K562 (cell line): ENCODE data around the gene BAIAP2. TPM values are rescaled to one million over a fixed set of nuclear protein-coding genes. Genes with fewer than 3 reads are reported as not detected.

Source experiments
- ARID2 ChIP-seq: fragments of 450-650 bp; IDR thresholded peaks from 2 replicates; pipeline ENCODE4 v1.6.1; 2017; ENCODE audit warnings: antibody characterized with exemption, mild to moderate bottlenecking
- ATF1 ChIP-seq, 2 experiments: fragments of 450-650 bp in 1 of 2; IDR thresholded peaks; 2 replicates each; pipeline ENCODE4 v1.6.1; 2016; ENCODE audit warnings: missing compliant biosample characterization in 1 of 2, missing genetic modification characterization in 1 of 2
- CBX8 ChIP-seq: fragments of 200-600 bp; sonication (generic); IDR thresholded peaks from 2 replicates; pipeline ENCODE4 v1.6.1; 2012; ENCODE audit warnings: borderline replicate concordance, mixed run types, low read depth, mild to moderate bottlenecking, moderate library complexity, mixed read lengths, low read length, control low read depth, inconsistent platforms; ENCODE audit not compliant: poor library complexity, severe bottlenecking; ENCODE audit errors: extremely low read depth
- DIDO1 ChIP-seq: fragments of 450-650 bp; IDR thresholded peaks from 2 replicates; pipeline ENCODE4 v1.6.1; 2016; ENCODE audit warnings: low read depth, missing biosample characterization, missing genetic modification characterization
- ESRRB ChIP-seq: fragments of 250-450 bp; sonication (Bioruptor Pico); IDR thresholded peaks from 2 replicates; pipeline ENCODE4 v1.5.0; 2020; ENCODE audit warnings: mild to moderate bottlenecking, moderate library complexity, borderline replicate concordance
- ETS1 ChIP-seq: conservative IDR thresholded peaks from 2 replicates; pipeline ENCODE4 v1.6.1; 2011; ENCODE audit warnings: low read depth, mild to moderate bottlenecking, low read length; ENCODE audit not compliant: control insufficient read depth
- HOXB6 ChIP-seq: fragments of 250-450 bp; sonication (Bioruptor Pico); IDR thresholded peaks from 2 replicates; pipeline ENCODE4 v1.5.1; 2022; ENCODE audit warnings: mild to moderate bottlenecking, borderline replicate concordance
- NRF1 ChIP-seq, 2 experiments: fragments of 450-650 bp; IDR thresholded peaks in 1 of 2; conservative IDR thresholded peaks in 1 of 2; 2 replicates each; pipeline ENCODE4 v1.6.1; 2014; ENCODE audit warnings: mild to moderate bottlenecking in 2 of 2
- POLR2AphosphoS2 ChIP-seq: IDR thresholded peaks from 2 replicates; pipeline ENCODE4 v1.6.1; 2012; ENCODE audit warnings: low read length, improper control_type of control experiment
- RB1 ChIP-seq: fragments of 450-650 bp; IDR thresholded peaks from 2 replicates; pipeline ENCODE4 v1.6.1; 2017; ENCODE audit warnings: low read depth, mild to moderate bottlenecking
- SIN3A ChIP-seq, 2 experiments: fragments of 150-350 bp in 1 of 2; IDR thresholded peaks; 2 replicates each; pipeline ENCODE4 v1.6.1; 2011 to 2016; ENCODE audit warnings: borderline replicate concordance in 2 of 2, low read depth in 2 of 2, low read length in 2 of 2, mild to moderate bottlenecking in 2 of 2, moderate library complexity in 2 of 2; ENCODE audit not compliant: control insufficient read depth in 1 of 2
- SRF ChIP-seq, 2 experiments: fragments of 250-450, 450-650 bp in 1 of 2; sonication (Bioruptor Pico) in 1 of 2; sonication (generic) in 1 of 2; formaldehyde crosslinking; IDR thresholded peaks; 2 replicates each; pipeline versions ENCODE4 v1.5.0 to v1.5.1; 2020 to 2022; ENCODE audit warnings: mild to moderate bottlenecking in 1 of 2, missing genetic modification reagents in 1 of 2
- WHSC1 ChIP-seq: IDR thresholded peaks from one replicate; pipeline ENCODE4 v1.6.1; 2012; ENCODE audit warnings: low read length, control low read depth, inconsistent platforms
- ZHX1 ChIP-seq: fragments of 150-350 bp; conservative IDR thresholded peaks from 2 replicates; pipeline ENCODE4 v1.6.1; 2014; ENCODE audit warnings: low read length
- ZNF184 ChIP-seq: sonication (generic); formaldehyde crosslinking; IDR thresholded peaks from 2 replicates; pipeline ENCODE4 v1.5.0; 2020; ENCODE audit warnings: missing genetic modification reagents
- ZNF197 ChIP-seq: fragments of 200-800 bp; sonication (Bioruptor generic); IDR thresholded peaks from 2 replicates; pipeline ENCODE4 v1.6.1; 2016; ENCODE audit warnings: low read depth, missing genetic modification characterization, missing compliant biosample characterization
- ZNF75A ChIP-seq: fragments of 450-650 bp; formaldehyde crosslinking; IDR thresholded peaks from 2 replicates; pipeline ENCODE4 v1.4.0; 2020; ENCODE audit warnings: mild to moderate bottlenecking
- ZNF764 ChIP-seq: fragments of 250-450 bp; sonication (Bioruptor Pico); IDR thresholded peaks from 2 replicates; pipeline ENCODE4 v1.4.0; 2020; ENCODE audit warnings: low read depth, mild to moderate bottlenecking, moderate library complexity
- polyA plus RNA-seq, 8 experiments: library from polyadenylated mRNA; depleted of rRNA in 4 of 8; stranded (reverse) in 5 of 8; unstranded in 3 of 8; fragments of >200 nt; fragmentation: Nextera tagmentation in 2 of 8; fragmentation: Illumina TruSeq in 1 of 8; extraction: Ambion mirVana in 2 of 8; extraction: Trizol in 1 of 8; gene quantifications; 2 replicates each; pipeline versions ENCODE4 v1.2.1 to v1.2.3, GENCODE V29; 2011 to 2014; ENCODE audit warnings: inconsistent platforms in 1 of 8, missing spikeins in 1 of 8
- total RNA-seq, 7 experiments: library from RNA; depleted of rRNA in 6 of 7; stranded (reverse); fragments of >200 nt in 6 of 7; fragmentation: Illumina TruSeq in 2 of 7; extraction: Trizol in 2 of 7; gene quantifications; 2 replicates each; pipeline versions ENCODE4 v1.2.1 to v1.2.3, GENCODE V29; 2011 to 2021; ENCODE audit warnings: low replicate concordance in 1 of 7
- TF ChIP-seq, protein P1 (sequence below): IDR thresholded peaks from 2 replicates; pipeline ENCODE4 v1.6.1; 2011; ENCODE audit not compliant: insufficient read length; ENCODE audit errors: extremely low read depth
- TF ChIP-seq, protein P2 (sequence below): sonication (generic); formaldehyde crosslinking; IDR thresholded peaks from 2 replicates; pipeline ENCODE4 v1.8.0; 2022; ENCODE audit warnings: missing genetic modification reagents, mild to moderate bottlenecking, borderline replicate concordance

BAIAP2 gene
- total and polyA plus RNA-seq, 9 of the 15 experiments (the other 6 are each of a cell fraction or from before 2014, with no cell fraction given) = 2.3 to 51.6 (median 18.4) TPM

DNA sequence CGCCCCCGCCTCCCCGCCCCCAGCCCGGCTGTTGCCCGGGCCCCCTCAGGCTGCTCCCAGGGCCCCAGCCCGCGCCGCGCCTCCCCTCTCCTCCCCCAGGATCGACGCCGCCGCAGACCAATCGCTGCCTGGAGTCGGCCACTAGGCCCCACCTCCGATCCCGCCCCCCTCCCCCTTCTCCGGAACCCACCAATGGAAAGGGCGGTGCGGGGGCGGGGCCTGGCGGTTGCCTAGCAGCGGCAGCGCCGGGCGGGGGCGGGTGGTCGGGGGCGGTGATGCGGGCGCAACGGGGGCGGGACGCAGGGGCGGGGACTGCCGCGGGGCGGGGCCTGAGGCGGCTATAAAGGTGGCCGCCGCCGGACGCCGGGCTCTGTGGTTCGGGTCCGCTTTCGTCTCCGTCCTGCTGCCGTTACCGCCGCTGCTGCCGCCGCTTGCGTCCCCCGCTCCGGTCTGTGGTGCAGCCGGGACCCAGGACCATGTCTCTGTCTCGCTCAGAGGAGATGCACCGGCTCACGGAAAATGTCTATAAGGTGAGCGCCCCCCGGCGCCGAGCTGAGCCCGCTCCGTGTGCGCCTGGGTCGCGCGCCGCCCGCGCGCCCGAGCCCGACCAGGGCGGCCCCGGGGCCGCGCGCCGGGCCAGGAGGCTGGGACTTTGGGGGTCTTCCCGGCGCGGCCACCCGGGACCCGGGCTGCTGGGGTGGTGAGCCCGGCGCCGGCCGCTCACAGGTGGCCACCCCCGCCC is at the start of gene BAIAP2 (continued):
- no peak for TF ChIP-seq SRF (CRISPR knock-in tag; IDR thresholded peaks at IDR 0.05)
- TF ChIP-seq, protein P1, sequence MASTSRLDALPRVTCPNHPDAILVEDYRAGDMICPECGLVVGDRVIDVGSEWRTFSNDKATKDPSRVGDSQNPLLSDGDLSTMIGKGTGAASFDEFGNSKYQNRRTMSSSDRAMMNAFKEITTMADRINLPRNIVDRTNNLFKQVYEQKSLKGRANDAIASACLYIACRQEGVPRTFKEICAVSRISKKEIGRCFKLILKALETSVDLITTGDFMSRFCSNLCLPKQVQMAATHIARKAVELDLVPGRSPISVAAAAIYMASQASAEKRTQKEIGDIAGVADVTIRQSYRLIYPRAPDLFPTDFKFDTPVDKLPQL = peak; percentile 61
- 0 out of 2 replicates have a peak, but pooled peaks have one; percentile 34 for TF ChIP-seq ETS1
- no peak for TF ChIP-seq ZNF764
- TF ChIP-seq, protein P2, sequence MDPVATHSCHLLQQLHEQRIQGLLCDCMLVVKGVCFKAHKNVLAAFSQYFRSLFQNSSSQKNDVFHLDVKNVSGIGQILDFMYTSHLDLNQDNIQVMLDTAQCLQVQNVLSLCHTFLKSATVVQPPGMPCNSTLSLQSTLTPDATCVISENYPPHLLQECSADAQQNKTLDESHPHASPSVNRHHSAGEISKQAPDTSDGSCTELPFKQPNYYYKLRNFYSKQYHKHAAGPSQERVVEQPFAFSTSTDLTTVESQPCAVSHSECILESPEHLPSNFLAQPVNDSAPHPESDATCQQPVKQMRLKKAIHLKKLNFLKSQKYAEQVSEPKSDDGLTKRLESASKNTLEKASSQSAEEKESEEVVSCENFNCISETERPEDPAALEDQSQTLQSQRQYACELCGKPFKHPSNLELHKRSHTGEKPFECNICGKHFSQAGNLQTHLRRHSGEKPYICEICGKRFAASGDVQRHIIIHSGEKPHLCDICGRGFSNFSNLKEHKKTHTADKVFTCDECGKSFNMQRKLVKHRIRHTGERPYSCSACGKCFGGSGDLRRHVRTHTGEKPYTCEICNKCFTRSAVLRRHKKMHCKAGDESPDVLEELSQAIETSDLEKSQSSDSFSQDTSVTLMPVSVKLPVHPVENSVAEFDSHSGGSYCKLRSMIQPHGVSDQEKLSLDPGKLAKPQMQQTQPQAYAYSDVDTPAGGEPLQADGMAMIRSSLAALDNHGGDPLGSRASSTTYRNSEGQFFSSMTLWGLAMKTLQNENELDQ (CRISPR knock-in tag) = no peak
- TF ChIP-seq CBX8 = no peak
- no peak for TF ChIP-seq ZNF197 (CRISPR knock-in tag)
- TF ChIP-seq ZNF75A = no peak
- no peak for TF ChIP-seq ZNF184 (CRISPR knock-in tag)
- TF ChIP-seq ARID2 = no peak
- TF ChIP-seq ATF1 (CRISPR knock-in tag; IDR thresholded peaks at IDR 0.05) = no peak
- TF ChIP-seq ATF1 (tag; IDR thresholded peaks at IDR 0.05) = no peak
- TF ChIP-seq POLR2AphosphoS2 = no peak
- no peak for TF ChIP-seq ZHX1
- no peak for TF ChIP-seq ESRRB (CRISPR knock-in tag)
- no peak for TF ChIP-seq WHSC1
- TF ChIP-seq SIN3A (IDR thresholded peaks at IDR 0.05; ENCODE audit: borderline replicate concordance in 2 of 2, control insufficient read depth in 1 of 2, low read depth in 2 of 2, low read length in 2 of 2) = 0 out of 4 replicates have a peak, but pooled peaks of 1 of the 2 experiments have one; percentile 46
- no peak for TF ChIP-seq DIDO1 (tag)
- peak; percentile 75 for TF ChIP-seq RB1
- TF ChIP-seq HOXB6 = no peak
- TF ChIP-seq NRF1 (conservative IDR thresholded peaks at IDR 0.05 in 1 of 2, IDR thresholded peaks at IDR 0.05 in 1 of 2) = no peak
